Measurements from ENCODE around the gene TEKTIP1.
A peak's percentile ranks its signal among the peaks of the same experiment; 100 is the strongest.
"Not testable (repeated sequence)": the region's sequence is repeated elsewhere in the genome, so short reads cannot be mapped to it uniquely, and the experiment has no call there.

TEKTIP1 gene

GRCh38 chr19:3578390-3578789 lies 39.4 kb downstream of the TEKTIP1 start:
- no peak overlapping the region for H2AFZ ChIP-seq (ENCODE audit: low read depth)
- H3K27me3 ChIP-seq (ENCODE audit: insufficient read depth, low read depth) = no peaks in the 10 kb centered on the region; the same call in 1 of the 2 replicates
- H3K4me3 ChIP-seq (IDR thresholded peaks at IDR 0.05; ENCODE audit: insufficient read depth, low read depth, low read length) = no peak overlapping the region
- H3K4me2 ChIP-seq = no peak overlapping the region
- no peak overlapping the region for H3K9ac ChIP-seq
- peaks cover 3% of the 10 kb centered on the region; the same call in 1 of the 2 replicates for H3K79me2 ChIP-seq (ENCODE audit: insufficient read depth, low read depth)
- TF ChIP-seq CTCF (conservative IDR thresholded peaks at IDR 0.05; ENCODE audit: low read depth, low read length) = no peak
- H4K20me1 ChIP-seq (ENCODE audit: insufficient read depth) = no peaks in the 10 kb centered on the region
- no peaks in the 10 kb centered on the region for H3K36me3 ChIP-seq (ENCODE audit: insufficient read depth)
- H3K27ac ChIP-seq = no peak overlapping the region
- H3K4me1 ChIP-seq (ENCODE audit: low read depth, poor library complexity, severe bottlenecking) = no peaks in the 10 kb centered on the region

- Histone ChIP-seq H3K27me3 (ENCODE audit: insufficient read depth, low read depth) (peaks cover 3% of the 10 kb centered on the region; the same call in 1 of the 2 replicates), H3K27ac (no peak overlapping the region), H3K36me3 (ENCODE audit: insufficient read depth) (no peaks in the 10 kb centered on the region), H3K79me2 (ENCODE audit: insufficient read depth, low read depth) (no peaks in the 10 kb centered on the region), H3K9ac (no peak overlapping the region), H3K4me3 (IDR thresholded peaks at IDR 0.05; ENCODE audit: insufficient read depth, low read depth, low read length) (no peak overlapping the region), H3K4me1 (ENCODE audit: low read depth, poor library complexity, severe bottlenecking) (no peaks in the 10 kb centered on the region), H4K20me1 (ENCODE audit: insufficient read depth) (no peaks in the 10 kb centered on the region), H3K4me2 (no peak overlapping the region), H2AFZ (ENCODE audit: low read depth) (no peak overlapping the region)
- no peak for TF ChIP-seq CTCF (conservative IDR thresholded peaks at IDR 0.05; ENCODE audit: low read depth, low read length)
These were observed 41.4 kb downstream of the TEKTIP1 start for GRCh38 chr19:3580156-3580934.

- not testable (repeated sequence) for H3K27me3 ChIP-seq (ENCODE audit: insufficient read depth, low read depth); H3K36me3 ChIP-seq (ENCODE audit: insufficient read depth); H3K9ac ChIP-seq; H3K4me1 ChIP-seq (ENCODE audit: low read depth, poor library complexity, severe bottlenecking); H3K79me2 ChIP-seq (ENCODE audit: insufficient read depth, low read depth); H2AFZ ChIP-seq (ENCODE audit: low read depth); H3K27ac ChIP-seq; H4K20me1 ChIP-seq (ENCODE audit: insufficient read depth); H3K4me2 ChIP-seq; H3K4me3 ChIP-seq (IDR thresholded peaks at IDR 0.05; ENCODE audit: insufficient read depth, low read depth, low read length)
These were observed 42.8 kb downstream of the TEKTIP1 start for GRCh38 chr19:3581792-3582191.

GRCh38 chr19:3584036-3584802 lies 45.2 kb downstream of the TEKTIP1 start:
- H4K20me1 ChIP-seq (ENCODE audit: insufficient read depth); H3K4me1 ChIP-seq (ENCODE audit: low read depth, poor library complexity, severe bottlenecking); H3K27ac ChIP-seq; H3K4me2 ChIP-seq; H3K36me3 ChIP-seq (ENCODE audit: insufficient read depth); H2AFZ ChIP-seq (ENCODE audit: low read depth); H3K79me2 ChIP-seq (ENCODE audit: insufficient read depth, low read depth); H3K27me3 ChIP-seq (ENCODE audit: insufficient read depth, low read depth); H3K4me3 ChIP-seq (IDR thresholded peaks at IDR 0.05; ENCODE audit: insufficient read depth, low read depth, low read length); H3K9ac ChIP-seq: not testable (repeated sequence)

GRCh38 chr19:3585301-3586126 lies 46.5 kb downstream of the TEKTIP1 start, which contains the start of gene GIPC3:
TSS of gene GIPC3 (plus strand) at chr19:3585478. CDS start at chr19:3585598, 120 bp downstream.
- Histone ChIP-seq H3K79me2 (ENCODE audit: insufficient read depth, low read depth) (no peaks in the 10 kb centered on the region), H3K27ac (no peak within 1 kb of the TSS), H3K4me2 (no peak within 1 kb of the TSS), H3K9ac (no peak within 1 kb of the TSS), H3K36me3 (ENCODE audit: insufficient read depth) (no peaks in the 10 kb centered on the region), H3K4me1 (ENCODE audit: low read depth, poor library complexity, severe bottlenecking) (no peaks in the 10 kb centered on the region), H3K4me3 (IDR thresholded peaks at IDR 0.05; ENCODE audit: insufficient read depth, low read depth, low read length) (no peak within 1 kb of the TSS), H4K20me1 (ENCODE audit: insufficient read depth) (no peaks in the 10 kb centered on the region), H2AFZ (ENCODE audit: low read depth) (peak within 1 kb of the TSS; percentile 18; the same call in 1 of the 2 replicates), H3K27me3 (ENCODE audit: insufficient read depth, low read depth) (peaks cover 6% of the 10 kb centered on the region; the same call in 1 of the 2 replicates)
- TF ChIP-seq CTCF (conservative IDR thresholded peaks at IDR 0.05; ENCODE audit: low read depth, low read length) = no peak
